CD4-positive, alpha-beta T cell treated with Interleukin-17A for 4 hours (primary cell): ENCODE measurements around the gene MARCHF4.
"Not testable (repeated sequence)": the region's sequence is repeated elsewhere in the genome, so short reads cannot be mapped to it uniquely, and the experiment has no call there.

Source experiments
- DNase-seq: peaks from one replicate; pipeline ENCODE4 v3.0.0-alpha.2; 2020; ENCODE audit warnings: mixed read lengths

The MARCHF4 gene

DNA sequence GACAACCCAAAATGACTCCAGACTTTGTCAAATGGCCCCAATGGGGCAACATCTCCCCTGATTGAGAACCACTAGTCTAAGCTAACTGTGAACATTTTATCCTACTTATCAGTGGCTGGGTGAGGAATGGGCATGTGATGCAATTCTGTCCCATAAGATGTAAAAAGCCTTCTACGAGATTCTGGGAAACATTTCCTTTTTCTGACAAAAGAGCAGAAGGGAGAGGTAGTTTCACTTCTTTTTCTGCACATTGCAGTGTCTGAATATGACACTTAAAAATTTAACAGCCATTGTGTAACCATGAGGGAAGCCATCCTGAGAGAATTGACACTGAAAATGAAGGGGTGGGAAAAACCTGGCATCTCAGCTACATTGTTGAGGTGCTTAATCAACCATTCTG is 17.3 kb upstream of the MARCHF4 start:
- DNase-seq = no peak

DNA sequence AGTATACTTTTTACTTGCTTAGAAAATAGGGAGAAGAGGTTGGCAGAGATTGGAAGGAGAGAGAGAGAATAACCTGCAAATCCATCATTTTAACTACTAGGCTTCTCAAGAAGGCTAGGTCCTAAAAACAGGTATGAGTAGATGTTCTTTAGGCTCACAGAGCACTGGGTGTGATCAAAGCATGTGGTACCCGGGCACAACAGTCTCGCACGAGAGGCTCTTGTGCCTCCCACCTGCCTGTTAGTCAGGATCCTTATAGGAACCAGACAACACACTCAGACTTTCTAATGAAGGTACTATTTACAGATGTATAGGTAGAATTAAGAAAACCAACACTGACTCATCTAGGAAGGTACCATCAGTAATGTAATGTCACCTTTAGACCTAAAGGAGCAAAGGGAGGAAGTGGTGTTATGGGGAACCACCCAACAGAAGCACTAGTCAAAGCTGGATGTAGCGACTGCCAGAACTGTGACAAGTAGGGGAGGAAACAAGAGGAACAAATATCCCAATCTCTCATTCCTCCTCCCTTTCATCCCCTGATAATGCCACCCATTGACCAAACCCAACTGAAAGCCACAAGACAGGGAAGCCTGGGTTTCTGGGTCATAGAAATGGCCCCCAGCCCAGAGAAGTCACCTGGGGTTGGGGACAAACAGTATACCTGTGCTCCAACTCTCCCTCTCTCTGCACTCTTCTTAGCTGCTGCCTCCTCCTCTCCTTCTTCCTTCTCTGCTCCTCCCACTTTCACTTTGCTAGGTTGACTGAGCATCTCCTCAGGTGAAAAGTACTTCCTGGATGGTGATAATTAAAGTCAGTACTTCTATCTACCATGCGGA is 16.0 kb upstream of the MARCHF4 start:
- DNase-seq = peak; percentile 14

DNA sequence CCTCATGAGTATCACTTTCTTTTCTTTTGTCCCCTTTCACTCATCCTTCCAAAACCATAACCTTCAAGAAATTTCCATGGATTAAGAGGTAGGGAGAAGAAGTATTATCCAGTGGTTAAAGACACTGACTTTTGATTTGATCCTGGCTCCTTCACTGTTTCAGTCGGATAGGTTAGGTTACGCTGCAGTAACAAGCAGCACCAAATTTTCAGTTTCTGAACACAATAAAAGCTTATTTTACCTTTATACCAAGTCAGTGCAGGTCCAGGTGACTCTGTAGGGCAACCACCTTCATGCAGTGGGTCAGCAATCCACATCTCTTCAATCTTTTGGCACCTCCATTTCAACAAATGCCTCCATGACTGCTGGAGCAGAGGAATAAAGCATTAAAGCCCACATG is 15.0 kb upstream of the MARCHF4 start:
- DNase-seq = no peak

DNA sequence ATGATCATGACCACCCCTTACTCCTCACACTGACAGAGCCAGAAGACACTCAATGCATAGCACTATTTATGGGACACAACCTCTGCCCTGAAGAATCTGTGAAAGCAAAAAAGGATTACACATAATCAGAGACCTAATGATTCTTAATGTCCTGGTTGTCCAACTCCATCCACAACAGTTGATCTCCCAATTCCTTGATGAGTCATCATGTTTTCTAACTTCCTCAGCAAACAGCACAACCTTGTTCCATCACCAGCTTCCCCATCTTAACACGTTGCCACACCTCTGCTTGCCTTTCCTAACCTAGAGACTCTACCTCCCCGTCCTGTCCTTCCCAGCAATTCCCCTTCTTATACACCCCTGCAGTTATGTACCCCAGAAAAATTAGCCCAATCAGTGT is 13.2 kb upstream of the MARCHF4 start:
- DNase-seq = no peak

DNA sequence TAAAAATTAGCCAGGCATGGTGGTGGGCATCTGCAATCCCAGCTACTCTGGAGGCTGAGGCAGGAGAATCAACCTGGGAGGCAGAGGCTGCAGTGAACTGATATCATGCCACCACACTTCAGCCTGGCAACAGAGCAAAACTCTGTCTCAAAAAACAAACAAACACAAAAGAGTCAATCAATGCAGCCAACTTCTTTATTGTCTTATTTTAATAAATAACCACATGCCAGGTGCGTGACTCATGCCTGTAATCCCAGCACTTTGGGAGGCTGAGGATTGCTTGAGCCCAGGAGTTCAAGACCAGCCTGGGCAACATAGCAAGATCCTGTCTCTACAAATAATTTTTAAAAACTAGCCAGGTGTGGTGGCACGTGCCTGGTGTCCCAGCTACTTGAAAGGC is 12.1 kb upstream of the MARCHF4 start:
- not testable (repeated sequence) for DNase-seq

DNA sequence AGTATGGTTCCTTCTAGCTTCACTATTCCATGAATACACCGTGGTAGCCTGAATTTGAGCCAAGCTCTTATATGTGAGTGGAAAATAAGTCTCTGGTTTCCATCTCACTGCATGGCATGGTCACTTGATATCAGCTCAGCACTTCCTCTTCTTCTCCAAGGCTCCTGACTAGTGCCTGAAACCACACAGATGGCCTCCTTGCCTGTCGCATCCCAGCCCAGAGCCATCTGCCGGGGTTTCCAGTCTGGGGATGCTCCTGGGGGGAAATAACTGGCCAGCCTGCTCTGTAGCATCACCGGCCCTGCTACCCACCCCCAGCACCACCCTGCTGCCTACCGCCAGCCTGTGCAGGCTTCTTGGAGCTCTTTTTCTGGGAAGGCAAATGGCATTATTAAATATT is 7.7 kb upstream of the MARCHF4 start:
- DNase-seq = no peak

DNA sequence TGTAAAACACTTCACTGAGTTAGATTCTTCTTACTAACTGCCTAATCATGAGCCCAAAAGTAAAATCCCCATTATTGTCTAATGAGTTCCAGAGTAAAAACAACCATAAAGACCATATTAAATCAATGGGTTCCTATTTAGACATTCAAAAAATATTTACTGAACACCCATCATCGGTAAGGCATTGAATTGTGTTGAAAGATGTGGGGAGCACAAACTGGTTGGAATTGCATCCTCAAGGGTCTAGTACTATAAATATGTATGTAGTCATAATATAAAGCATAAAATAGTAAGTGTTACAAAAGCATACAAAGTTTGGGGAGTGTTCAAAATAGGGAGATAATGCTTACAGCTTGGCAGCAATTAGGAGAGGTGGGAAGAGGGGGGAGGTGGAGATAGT is 3.0 kb upstream of the MARCHF4 start:
- no peak for DNase-seq

DNA sequence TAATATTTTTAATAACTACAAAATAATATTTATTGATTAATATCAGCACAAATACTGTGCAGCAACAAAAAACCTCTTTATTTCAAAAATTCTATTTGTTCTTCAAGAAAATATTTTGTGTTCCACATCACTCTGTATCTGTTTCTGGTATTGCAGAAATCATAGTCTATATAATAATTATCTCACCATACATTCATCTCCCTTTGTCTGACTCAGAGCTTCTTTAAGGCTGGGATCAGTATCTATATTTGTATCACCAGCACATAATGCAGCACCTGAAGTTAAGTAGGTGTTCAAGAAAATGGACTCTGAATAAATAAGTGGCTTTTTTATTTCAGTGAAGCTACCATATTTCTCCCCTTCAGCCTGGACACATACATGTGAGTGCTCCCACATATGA is 1.6 kb upstream of the MARCHF4 start:
- no peak for DNase-seq

DNA sequence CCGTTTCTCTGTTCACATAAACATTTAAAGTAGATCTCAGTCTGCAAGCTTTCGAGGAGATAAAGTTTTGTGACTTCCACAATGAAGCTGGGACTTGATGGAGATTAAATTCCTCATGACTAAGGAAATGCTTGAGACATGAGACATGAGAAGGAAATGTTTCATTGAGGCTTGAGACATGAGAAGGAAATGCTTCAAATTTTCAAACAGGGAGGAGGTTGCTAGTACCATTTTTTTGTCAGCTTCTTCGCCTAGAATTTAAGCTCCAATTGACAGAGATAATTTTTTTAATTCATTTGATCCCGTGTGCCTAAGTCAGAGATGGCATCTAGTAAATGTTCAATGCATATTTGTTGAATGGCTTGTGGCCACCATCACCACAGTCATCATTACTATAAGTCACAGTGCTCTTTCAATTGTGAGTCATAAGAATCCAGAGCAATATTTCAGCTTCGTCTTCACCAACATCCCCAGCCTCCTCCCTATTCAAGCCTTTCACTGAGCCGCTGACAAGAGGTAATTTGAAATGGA is 543 bp upstream of the MARCHF4 start:
- DNase-seq = no peak

DNA sequence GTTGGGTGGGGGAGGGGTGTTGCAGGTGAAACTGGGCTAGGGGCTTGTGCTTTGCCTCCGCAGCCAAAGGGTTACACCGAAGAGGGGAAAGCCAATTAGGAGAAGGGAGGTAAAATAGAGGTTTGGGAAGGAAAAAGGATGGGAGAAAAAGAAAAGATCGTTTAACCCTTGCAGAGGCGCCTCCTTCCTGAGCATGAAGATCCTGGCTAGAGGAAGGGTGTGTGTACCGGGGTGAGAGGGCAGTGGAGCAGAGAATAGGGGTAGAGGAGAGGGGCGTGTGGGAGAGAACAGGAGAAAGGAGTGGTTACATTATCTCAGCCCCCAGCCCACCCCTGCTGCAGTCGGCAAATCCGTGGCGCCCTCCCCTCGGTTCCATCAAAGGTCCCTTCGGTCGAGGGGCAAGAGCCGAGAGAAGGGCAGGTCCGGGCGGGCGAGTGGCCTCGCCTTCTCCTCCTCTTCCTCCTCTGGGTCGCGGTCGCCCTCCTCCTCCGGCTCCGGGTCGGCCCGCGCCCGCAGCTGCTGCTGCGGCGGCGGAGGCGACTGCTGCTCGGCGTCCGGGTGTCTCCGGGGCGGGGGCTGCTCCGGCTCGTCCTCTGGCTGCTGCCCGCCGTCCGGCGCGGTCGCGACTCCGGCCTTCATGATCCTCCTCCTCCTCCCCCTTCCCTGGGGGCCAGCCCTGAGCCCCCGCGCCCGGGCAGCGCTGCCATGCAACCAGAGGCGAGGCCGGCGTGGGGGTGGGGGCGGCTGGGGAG is 1.1 kb downstream of the MARCHF4 start:
- no peak for DNase-seq

DNA sequence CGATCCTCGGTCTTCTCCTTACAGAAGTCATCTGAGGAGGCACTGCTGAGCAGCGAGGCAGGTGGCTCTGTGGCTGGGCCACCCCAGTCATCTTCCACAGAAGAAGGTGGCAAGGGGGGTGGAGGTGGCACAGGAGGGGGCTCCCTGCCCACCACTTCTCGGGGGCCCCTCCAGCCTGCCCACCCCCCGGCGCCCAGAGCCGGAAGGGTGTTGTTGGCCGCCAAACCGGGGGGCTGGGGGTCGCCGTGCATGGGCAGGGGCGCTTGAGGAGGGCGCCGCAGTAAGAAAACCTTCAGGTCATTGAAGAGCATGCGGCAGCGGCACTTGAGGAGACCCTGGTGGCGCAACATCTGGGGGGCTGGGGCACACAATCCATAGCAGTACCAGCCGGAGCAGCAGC is 2.5 kb downstream of the MARCHF4 start:
- DNase-seq = no peak

DNA sequence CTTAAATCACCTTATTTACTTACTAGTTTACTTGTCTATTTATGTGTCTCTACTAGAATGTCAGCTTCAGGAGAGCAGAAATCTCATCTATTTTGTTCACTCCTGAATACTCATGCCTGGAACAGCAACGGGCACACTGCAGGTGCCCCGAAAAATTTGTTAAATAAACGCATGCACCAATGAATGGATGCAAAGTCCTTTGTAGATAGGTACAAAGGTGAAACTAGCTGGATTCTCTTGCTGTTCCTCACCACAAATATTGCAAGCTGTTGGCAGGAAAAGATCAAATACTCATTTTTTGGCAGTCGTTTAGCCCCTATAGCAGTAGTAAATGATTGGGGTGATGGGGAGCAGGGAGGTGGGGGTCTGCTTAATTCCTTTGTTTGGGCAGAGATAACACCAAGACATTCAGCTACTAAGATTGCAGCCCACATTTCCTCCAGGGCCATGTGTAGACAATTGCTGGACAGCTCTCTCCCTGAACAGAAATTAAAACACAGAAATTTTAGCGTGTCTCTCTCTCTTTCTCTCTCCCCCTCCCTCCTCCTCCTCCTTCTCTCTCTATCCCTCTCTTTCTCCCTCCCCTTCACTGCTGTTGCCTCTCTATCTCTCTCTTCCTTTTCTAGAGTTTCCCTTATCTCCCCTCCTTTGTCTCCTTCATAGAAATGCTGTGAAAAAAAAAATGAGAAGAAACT is 5.4 kb downstream of the MARCHF4 start:
- DNase-seq = no peak

DNA sequence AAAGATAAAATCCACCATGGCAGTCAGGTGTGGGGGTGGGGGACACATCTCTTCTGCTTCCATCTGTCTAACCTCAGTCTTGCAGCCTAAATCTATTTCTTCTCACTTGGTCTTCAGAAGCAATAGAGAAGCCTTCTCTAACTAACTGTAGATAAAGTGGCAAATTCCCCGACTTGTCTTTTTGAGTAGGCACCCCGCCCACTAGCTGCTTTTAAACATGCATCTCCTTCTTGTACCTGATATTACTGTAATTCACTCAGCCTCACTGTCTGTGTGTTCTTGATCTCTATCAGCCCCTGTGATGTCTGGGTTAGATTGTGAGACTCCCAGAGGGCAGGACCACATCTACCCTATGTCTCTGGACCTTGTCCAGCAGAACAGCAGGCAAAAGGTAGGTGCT is 6.8 kb downstream of the MARCHF4 start:
- DNase-seq = no peak

DNA sequence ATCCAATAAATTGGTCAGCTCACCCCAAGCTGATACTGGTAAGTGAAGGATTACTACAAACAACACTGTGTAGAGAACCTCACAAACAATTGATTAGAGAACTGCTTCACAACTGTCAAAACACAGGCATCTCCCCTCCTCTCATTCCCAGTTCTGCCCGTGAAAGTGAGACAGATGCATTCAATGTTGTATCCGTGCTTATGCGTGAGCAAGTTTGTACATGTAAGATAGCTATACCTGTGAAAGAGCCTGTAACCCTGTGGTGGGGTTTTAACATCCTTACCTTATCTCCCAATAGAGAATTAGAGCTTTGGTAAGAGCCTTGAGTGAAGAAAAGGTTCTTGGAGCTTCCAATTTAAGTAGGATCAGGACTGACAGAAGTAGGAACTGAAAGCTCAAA is 9.1 kb downstream of the MARCHF4 start:
- no peak for DNase-seq

DNA sequence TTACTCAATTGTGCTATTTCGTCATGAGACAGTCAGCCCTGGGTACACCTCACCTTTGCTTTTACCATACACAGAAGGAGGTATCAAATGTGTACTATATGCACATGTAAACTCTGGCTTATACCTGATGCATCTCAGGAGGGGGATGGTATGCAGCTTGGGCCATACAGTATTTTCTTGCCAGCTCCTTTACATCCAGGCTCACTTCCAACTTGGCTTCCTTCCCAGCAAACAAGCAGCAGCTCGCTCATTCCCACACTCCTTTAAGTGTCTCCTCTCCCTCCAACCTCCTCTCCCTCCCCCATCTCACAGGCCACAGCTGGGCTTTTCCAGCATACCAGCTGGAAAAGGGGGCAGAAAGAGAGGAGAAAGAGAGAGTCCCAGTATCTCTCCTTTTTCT is 9.6 kb downstream of the MARCHF4 start:
- no peak for DNase-seq

DNA sequence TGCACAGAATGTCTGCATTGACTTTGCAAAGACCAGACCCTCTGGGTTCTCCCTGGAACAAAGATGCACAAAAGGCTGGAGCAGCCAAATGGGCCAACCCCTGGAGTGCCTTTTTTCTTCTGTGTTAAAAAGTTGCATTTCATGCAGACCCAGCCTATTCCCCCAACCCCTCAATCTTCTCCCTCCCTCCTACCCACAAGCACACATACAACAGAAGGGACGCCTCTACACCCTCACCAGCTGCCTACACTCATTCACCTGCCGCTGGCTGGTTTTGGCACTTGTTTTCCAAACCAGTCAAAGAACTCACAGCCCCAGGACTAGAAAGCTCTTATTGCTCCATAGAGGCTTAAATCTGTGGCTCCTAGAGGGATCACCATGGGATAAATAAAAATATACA is 16.6 kb downstream of the MARCHF4 start:
- no peak for DNase-seq

DNA sequence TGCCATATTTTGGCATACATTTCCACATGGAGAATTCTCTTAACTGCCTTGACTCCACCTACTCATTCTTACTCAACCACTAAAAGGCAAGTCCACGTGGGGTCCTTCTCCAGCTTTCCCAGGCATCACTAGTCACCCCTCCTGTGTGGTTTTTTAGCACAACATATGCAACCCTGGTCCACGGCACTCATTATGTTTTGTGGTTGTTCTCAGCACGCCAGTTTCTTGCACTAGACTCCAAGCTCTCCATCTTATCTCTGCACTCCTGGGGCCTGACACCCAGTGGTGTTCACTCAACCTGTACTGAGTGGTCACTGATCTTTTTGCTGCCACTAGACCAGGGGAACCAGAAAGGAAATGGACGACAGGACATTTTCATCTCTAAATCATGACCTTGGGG is 18.0 kb downstream of the MARCHF4 start:
- no peak for DNase-seq

DNA sequence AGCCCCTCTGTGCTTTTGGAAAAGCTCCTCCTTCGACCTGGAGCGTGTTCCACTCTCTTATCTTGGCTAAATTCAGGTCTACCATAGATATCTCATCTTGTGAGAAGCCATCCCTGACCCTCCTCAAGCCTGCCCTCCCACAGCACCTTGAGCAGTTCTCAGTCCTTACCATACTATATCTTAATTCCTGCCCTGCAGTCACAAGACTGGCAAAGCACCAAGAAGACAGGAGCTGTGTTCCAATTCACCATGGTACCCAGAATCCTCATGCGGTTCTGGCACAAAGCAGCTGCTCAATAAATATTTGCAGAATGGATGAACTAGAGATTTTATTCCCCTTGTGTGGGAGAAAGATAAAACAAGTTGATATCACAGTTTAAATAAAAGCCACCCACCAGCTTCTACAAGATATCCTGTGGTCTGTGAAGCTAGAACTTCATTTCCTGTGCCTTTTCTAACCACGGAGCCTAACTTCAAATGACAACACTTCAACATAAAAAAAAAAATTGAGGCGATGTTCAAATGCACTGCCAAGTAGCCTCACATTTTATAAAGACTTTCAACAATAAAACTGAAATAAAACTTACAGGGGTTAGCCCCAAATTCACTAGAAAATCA is 19.5 kb downstream of the MARCHF4 start:
- peak; percentile 12 for DNase-seq

DNA sequence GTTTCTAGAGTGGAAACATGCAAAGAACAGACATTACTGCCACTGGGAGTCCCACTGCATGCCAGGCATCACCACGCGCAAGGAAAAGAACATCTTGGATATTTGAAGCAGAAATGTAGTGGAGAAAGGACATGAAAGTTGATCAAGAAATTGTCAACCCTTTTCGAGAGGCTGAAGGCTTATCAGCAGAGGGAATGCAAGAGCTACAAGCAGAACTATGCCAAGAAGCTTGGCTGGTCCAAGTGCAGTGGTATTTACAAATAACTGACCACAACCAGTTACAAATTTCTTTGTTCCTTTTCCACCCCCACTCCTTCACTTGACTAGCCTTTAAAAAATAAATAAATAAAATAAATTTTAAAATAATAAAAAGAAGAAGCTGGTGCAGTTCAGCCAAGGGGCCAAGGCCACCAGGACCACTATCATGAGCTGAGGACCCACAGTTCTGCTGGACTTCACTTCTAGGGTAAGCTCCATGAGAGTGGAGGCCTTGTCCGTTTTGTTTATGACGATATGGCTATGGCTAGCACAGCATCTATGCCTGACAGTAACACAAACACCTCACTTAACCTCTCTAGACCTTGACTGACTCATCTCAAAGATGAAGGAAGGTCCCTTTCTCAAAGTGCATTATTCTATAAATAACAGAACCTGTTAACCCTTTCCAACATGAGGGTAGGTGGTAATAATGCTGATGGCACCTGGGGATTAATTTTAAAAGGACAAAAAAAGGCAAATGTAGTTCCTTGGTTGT is 20.9 kb downstream of the MARCHF4 start:
- no peak for DNase-seq

DNA sequence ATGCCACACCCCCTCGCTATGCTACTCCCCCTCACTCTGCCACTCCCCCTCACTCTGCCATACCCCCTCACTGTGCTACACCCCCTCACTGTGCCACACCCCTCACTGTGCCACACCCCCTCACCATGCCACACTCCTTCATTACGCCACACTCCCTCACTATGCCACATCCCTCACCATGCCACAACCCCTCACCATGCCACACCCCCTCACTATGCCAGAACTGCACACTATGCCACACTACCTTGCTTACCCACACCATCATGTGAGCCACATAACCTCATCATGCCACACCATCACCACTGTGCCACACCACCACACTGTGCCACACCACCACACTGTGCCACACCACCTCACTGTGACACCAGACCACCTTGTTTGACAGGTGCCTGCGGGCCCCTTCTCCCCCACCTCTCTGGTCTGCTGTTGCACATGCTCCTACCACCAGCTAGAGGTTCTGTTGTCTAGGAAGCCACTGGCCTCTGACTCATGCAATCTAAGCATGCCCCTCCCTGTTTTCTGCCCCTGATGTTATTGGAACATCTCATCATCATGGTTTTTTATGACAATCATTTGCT is 22.0 kb downstream of the MARCHF4 start:
- peak; percentile 38 for DNase-seq

DNA sequence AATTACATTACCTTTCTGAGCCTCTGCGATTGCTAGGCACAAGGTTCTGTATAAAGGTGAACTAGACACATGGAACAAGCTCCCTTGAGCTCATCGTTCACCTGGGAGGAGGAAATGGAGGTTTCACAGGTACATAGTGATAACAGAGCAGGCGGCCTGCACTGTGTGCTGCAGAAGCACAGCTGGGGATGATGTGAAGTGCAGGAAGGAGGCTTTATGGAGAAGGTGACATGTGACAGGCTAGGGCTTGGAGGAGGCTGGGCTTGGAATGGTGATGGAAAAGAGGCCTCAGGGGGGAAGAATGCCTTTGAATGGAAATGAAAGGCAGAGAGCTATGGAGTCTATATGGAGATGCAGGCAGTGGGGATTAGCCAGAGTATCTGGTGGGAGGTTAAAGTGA is 22.9 kb downstream of the MARCHF4 start:
- peak; percentile 19 for DNase-seq

DNA sequence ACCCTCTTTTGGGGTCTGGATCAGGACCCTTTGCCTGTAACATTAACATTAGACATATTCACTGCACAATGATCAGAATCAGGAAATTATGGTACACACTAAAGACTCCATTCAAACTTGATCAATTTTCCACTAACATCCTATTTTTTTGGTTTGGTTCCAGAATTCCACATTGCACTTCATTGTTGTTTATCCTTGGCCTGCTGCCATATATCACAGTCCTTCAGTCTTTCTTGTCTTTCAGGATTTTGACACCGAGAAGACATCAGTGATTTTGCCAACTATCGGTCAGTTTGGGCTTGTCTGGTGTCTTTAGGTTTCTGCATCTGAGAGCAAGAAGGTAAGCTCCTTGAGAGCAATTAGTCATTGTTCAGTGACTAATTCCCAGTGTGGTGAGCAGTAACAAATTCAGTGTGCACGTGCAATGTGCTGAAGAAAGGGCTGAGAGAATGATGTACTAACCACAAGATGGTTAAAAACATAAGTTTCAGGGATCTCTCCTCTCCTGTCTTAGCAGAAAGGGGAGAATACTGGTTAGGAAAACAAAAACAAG is 23.5 kb downstream of the MARCHF4 start:
- no peak for DNase-seq
